Hepatocyte (in vitro differentiated cells): ENCODE measurements around the gene ZNF557.

ENCODE experiments used
- EZH2 ChIP-seq: fragments of 200-600 bp; sonication (generic); IDR thresholded peaks from 2 replicates; pipeline ENCODE4 v1.6.1; 2016; ENCODE audit warnings: antibody characterized with exemption, mild to moderate bottlenecking, borderline replicate concordance
- EZH2phosphoT487 ChIP-seq: fragments of 200-600 bp; sonication (generic); IDR thresholded peaks from one replicate; pipeline ENCODE4 v1.6.1; 2018; ENCODE audit warnings: antibody characterized with exemption, mild to moderate bottlenecking, low read depth, moderate library complexity; ENCODE audit not compliant: unreplicated experiment, severe bottlenecking
- TF ChIP-seq, protein P1 (sequence below): fragments of 200-600 bp; sonication (generic); IDR thresholded peaks from 2 replicates; pipeline ENCODE4 v1.5.1; 2016; ENCODE audit warnings: antibody characterized with exemption, mild to moderate bottlenecking; ENCODE audit not compliant: poor library complexity

DNA sequence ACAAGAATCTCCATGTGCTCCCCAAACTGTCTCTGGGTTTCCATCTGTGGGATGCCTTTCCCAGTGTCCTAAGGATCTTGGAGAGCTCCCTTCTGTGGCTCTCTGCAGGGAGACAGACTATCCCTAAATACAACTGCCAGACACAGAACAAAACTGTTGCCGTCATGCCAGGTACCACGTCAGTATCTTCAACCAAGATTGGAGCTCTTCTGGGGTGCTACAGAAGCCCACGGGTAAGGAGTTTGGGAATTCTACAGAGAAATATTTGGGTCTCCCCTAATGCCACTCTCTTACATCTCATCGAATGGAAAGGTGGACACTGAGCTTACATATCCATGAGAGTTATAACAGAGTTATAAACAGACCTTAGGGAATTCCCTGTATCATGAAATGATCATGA lies 6.2 kb upstream of the ZNF557 start:
- TF ChIP-seq, protein P1, sequence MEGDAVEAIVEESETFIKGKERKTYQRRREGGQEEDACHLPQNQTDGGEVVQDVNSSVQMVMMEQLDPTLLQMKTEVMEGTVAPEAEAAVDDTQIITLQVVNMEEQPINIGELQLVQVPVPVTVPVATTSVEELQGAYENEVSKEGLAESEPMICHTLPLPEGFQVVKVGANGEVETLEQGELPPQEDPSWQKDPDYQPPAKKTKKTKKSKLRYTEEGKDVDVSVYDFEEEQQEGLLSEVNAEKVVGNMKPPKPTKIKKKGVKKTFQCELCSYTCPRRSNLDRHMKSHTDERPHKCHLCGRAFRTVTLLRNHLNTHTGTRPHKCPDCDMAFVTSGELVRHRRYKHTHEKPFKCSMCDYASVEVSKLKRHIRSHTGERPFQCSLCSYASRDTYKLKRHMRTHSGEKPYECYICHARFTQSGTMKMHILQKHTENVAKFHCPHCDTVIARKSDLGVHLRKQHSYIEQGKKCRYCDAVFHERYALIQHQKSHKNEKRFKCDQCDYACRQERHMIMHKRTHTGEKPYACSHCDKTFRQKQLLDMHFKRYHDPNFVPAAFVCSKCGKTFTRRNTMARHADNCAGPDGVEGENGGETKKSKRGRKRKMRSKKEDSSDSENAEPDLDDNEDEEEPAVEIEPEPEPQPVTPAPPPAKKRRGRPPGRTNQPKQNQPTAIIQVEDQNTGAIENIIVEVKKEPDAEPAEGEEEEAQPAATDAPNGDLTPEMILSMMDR = no peak
- TF ChIP-seq EZH2 (no peak), EZH2phosphoT487 (no peak)
